Bladder microvascular endothelial cell (primary cell): Measurements from ENCODE around the gene EIF3CL. TPM values are rescaled to one million over a fixed set of nuclear protein-coding genes. Genes with fewer than 3 reads are reported as not detected.

ENCODE experiments used
- total RNA-seq: library from RNA; depleted of rRNA; stranded (reverse); fragments of >200 nt; gene quantifications from 2 replicates; pipeline ENCODE4 v1.2.3, GENCODE V29; 2014

Gene EIF3CL, protein sequence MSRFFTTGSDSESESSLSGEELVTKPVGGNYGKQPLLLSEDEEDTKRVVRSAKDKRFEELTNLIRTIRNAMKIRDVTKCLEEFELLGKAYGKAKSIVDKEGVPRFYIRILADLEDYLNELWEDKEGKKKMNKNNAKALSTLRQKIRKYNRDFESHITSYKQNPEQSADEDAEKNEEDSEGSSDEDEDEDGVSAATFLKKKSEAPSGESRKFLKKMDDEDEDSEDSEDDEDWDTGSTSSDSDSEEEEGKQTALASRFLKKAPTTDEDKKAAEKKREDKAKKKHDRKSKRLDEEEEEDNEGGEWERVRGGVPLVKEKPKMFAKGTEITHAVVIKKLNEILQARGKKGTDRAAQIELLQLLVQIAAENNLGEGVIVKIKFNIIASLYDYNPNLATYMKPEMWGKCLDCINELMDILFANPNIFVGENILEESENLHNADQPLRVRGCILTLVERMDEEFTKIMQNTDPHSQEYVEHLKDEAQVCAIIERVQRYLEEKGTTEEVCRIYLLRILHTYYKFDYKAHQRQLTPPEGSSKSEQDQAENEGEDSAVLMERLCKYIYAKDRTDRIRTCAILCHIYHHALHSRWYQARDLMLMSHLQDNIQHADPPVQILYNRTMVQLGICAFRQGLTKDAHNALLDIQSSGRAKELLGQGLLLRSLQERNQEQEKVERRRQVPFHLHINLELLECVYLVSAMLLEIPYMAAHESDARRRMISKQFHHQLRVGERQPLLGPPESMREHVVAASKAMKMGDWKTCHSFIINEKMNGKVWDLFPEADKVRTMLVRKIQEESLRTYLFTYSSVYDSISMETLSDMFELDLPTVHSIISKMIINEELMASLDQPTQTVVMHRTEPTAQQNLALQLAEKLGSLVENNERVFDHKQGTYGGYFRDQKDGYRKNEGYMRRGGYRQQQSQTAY
- total RNA-seq: 87.3 and 129 TPM in 2 replicates

DNA sequence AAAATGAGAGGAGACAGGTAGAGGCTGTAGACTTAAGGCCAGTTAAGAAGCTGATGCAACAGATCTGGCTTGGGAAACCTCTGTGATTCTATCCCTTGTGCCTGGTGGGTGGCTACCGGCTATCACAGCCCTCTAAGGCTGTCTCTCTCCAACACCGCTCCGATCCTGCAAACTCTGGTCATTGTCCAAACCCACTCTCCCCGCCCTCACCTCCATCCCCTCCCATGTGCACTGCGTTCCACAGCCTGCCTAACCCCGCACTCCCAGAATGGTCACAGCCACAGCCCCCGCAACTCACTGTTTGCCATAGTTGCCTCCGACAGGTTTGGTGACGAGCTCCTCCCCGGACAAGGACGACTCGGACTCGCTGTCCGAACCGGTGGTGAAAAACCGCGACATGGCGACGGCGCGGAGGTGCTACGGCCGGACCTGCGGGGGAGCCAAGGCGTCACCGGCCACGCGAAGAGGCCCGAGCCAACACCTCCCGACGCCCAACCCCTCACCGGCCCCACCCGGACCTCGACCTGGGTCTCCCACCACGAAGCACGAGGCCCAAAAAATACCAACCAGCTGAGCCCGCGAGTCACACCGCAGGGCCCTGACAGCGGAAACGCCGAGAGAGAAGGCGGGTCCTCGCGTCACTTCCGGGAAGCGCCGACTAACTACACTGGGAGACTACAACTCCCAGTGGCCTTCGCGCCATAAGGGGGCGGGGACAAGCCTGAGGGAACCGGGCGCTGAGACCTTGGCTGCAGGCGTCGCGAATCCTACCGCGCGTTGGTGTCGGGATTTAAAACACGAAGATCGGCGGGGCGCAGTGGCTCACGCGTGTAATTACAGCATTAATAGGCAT is at the start of gene EIF3CL:
Gene EIF3CL (minus strand): TSS at position 622 of the 853 bp plus-strand sequence. CDS start 223 bp downstream, at position 399.

DNA sequence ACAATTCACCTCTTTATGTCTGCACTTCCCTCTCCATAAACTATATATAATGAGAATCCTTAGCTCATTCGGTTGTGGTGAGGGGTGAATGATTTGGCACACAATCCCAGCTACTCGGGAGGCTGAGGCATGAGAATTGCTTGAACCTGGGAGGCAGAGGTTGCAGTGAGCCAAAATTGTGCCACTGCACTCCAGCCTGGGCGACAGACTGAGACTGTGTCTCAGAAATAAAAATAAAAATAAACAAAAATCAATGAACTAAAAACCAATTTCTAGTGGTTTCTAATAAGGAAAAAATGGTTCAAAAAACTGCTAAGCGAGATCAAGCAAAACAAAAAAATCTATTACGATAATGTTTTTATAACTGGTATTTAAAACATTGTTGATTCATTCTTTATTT is 40.2 kb downstream of the EIF3CL start, which contains the start of gene NPIPB6:
Gene NPIPB6 (minus strand): TSS at position 101 of the 400 bp plus-strand sequence. CDS start 686 bp downstream, outside the sequence.

Other genes starting within 250 kb of the EIF3CL start
- gene XPO6, start 191.9 kb downstream of the EIF3CL start, total RNA-seq: 43.9 and 188 TPM in 2 replicates
- under 0.01 and 0.06 TPM in 2 replicates for gene SBK1, start 111.3 kb downstream of the EIF3CL start, total RNA-seq
- gene NPIPB6, start 40.3 kb downstream of the EIF3CL start, total RNA-seq: not detected in 2 replicates
- not detected in 2 replicates for gene NPIPB7, start 68.5 kb upstream of the EIF3CL start, total RNA-seq
- gene CLN3, start 88.2 kb upstream of the EIF3CL start, total RNA-seq: 16.0 and 27.2 TPM in 2 replicates
- gene APOBR, start 90.8 kb upstream of the EIF3CL start, total RNA-seq: not detected in 2 replicates
- not detected in 2 replicates for gene IL27, start 103.0 kb upstream of the EIF3CL start, total RNA-seq
- 5.7 and 8.4 TPM in 2 replicates for gene NUPR1, start 135.1 kb upstream of the EIF3CL start, total RNA-seq
- gene SGF29, start 150.1 kb upstream of the EIF3CL start, total RNA-seq: 6.5 and 7.3 TPM in 2 replicates
- gene SULT1A2, start 193.2 kb upstream of the EIF3CL start, total RNA-seq: 0.16 TPM in 1 of 2 replicates, not detected in the other
- 0.76 and 0.97 TPM in 2 replicates for gene SULT1A1, start 206.2 kb upstream of the EIF3CL start, total RNA-seq
- gene NPIPB8, start 234.2 kb upstream of the EIF3CL start, total RNA-seq: 0.49 TPM in 1 of 2 replicates, not detected in the other